Upper lobe of left lung (tissue), 6 donors: ENCODE measurements around the gene TUBD1. TPM values are rescaled to one million over a fixed set of nuclear protein-coding genes. Genes with fewer than 3 reads are reported as not detected.
A peak's percentile ranks its signal among the peaks of the same experiment; 100 is the strongest.

ENCODE experiments used
- ATAC-seq, 2 donors: fragments of 200-7000 bp; cut with Tn5 transposase; one replicate each; pipeline ENCODE4 v1.9.1; 2022; ENCODE audit warnings: mild to moderate bottlenecking in 2 of 2, moderate library complexity in 2 of 2; ENCODE audit not compliant: low FRiP score in 2 of 2
- DNase-seq, 2 donors: peaks; one replicate each; pipeline ENCODE4 v3.0.0-alpha.2; 2019 to 2020
- H3K27ac ChIP-seq, 4 donors: fragments of 200-600 bp; sonication (generic); one replicate each; pipeline ENCODE4 v1.5.1; 2016 to 2019
- H3K27me3 ChIP-seq, 4 donors: fragments of 200-600 bp; sonication (generic); one replicate each; pipeline ENCODE4 v1.5.1; 2017 to 2019
- H3K36me3 ChIP-seq, 4 donors: fragments of 200-600 bp; sonication (generic); one replicate each; pipeline ENCODE4 v1.5.1; 2016 to 2019
- H3K4me1 ChIP-seq, 4 donors: fragments of 200-600 bp; sonication (generic); one replicate each; pipeline ENCODE4 v1.5.1; 2018 to 2019
- H3K4me3 ChIP-seq, 4 donors: fragments of 200-600 bp; sonication (generic); one replicate each; pipeline ENCODE4 v1.5.1; 2017 to 2019; ENCODE audit warnings: mild to moderate bottlenecking in 2 of 4, moderate library complexity in 1 of 4
- H3K9me3 ChIP-seq, 4 donors: fragments of 200-600 bp; sonication (generic); one replicate each; pipeline ENCODE4 v1.5.1; 2018 to 2019
- CTCF ChIP-seq, 6 experiments: fragments of 450-650 bp in 4 of 6; fragments of 200-600 bp in 2 of 6; sonication (generic) in 2 of 6; IDR thresholded peaks; one replicate each; pipeline ENCODE4 v1.5.1; 2016 to 2019; ENCODE audit warnings: antibody characterized with exemption in 6 of 6
- EP300 ChIP-seq, 4 donors: sonication (generic); formaldehyde crosslinking; IDR thresholded peaks; one replicate each; pipeline ENCODE4 v1.5.1; 2017; ENCODE audit warnings: antibody characterized with exemption in 4 of 4, control low read depth in 2 of 4
- POLR2A ChIP-seq, 4 donors: fragments of 450-650 bp; IDR thresholded peaks; one replicate each; pipeline ENCODE4 v1.5.1; 2016 to 2017; ENCODE audit warnings: antibody characterized with exemption in 4 of 4, mild to moderate bottlenecking in 2 of 4
- POLR2AphosphoS5 ChIP-seq, 2 donors: sonication (generic); formaldehyde crosslinking; IDR thresholded peaks; one replicate each; pipeline ENCODE4 v1.5.1; 2017; ENCODE audit warnings: antibody characterized with exemption in 2 of 2
- WGBS, 2 donors: methylation state at CpG; one replicate each; pipeline ENCODE4 v1.1.5; 2017 to 2018; 5-methylcytosine and 5-hydroxymethylcytosine counted together
- total RNA-seq, 6 donors: library from RNA; depleted of rRNA in 4 of 6; stranded (reverse); fragments of >200 nt in 4 of 6; gene quantifications; one replicate each; pipeline versions ENCODE4 v1.1.0 to v1.2.1, GENCODE V29; 2016 to 2021
- donor health status: DM: no; HTN: no; CAD: no; lungs with moderate emphysema.
- donor health status: DM: no; HTN: yes; CAD: no; lungs with severe emphysema.

Gene TUBD1
- total RNA-seq, 6 donors from 2014 or later, result 3.1 to 52.4 (median 7.6) TPM

GRCh38 chr17:59848385-59848668, 44.4 kb downstream of the TUBD1 start:
- TF ChIP-seq EP300 (IDR thresholded peaks at IDR 0.05), result no peak
- no peak for TF ChIP-seq POLR2AphosphoS5 (IDR thresholded peaks at IDR 0.05)
- TF ChIP-seq POLR2A (IDR thresholded peaks at IDR 0.05), result no peak
- no peak for TF ChIP-seq CTCF (IDR thresholded peaks at IDR 0.05)
- DNase-seq (peak in 1 of 2 donors; percentile 21), ATAC-seq (no peak)
- peaks cover 56 to 86% (median 70%) of the 10 kb centered on the region in 4 donors for H3K4me1 ChIP-seq
- 95 to 99% methylated on average over 6 of the region's 6 CpGs for WGBS, 2 donors
- no peaks in the 10 kb centered on the region for H3K36me3 ChIP-seq
- H3K27ac ChIP-seq, result peak overlapping the region; percentile 83 to 93 (median 88)
- H3K9me3 ChIP-seq, result no peaks in the 10 kb centered on the region
- H3K27me3 ChIP-seq, result no peaks in the 10 kb centered on the region
- no peak overlapping the region for H3K4me3 ChIP-seq

GRCh38 chr17:59846394-59847165, 46.2 kb downstream of the TUBD1 start:
- Histone ChIP-seq H3K4me3 (peak overlapping the region in 1 of 4 donors; percentile 8), H3K4me1 (peaks cover 48 to 78% (median 60%) of the 10 kb centered on the region in 4 donors), H3K9me3 (no peaks in the 10 kb centered on the region), H3K27ac (peak overlapping the region; percentile 83 to 93 (median 88)), H3K27me3 (no peaks in the 10 kb centered on the region), H3K36me3 (peaks cover 0 to 10% (median 0%) of the 10 kb centered on the region in 4 donors)
- peak; percentile 52 to 73 for ATAC-seq
- DNase-seq, result peak in 1 of 2 donors; percentile 64
- TF ChIP-seq CTCF (IDR thresholded peaks at IDR 0.05) (no peak), EP300 (IDR thresholded peaks at IDR 0.05) (peak in 2 of 4 donors; percentile 10 to 59), POLR2AphosphoS5 (IDR thresholded peaks at IDR 0.05) (peak; percentile 6 to 62), POLR2A (IDR thresholded peaks at IDR 0.05) (peak in 1 of 4 donors; percentile 15)
- WGBS, 2 donors, result 36 to 37% methylated on average over 7 of the region's 7 CpGs

GRCh38 chr17:59845595-59846393, 46.9 kb downstream of the TUBD1 start:
- Histone ChIP-seq H3K4me1 (peaks cover 44 to 78% (median 60%) of the 10 kb centered on the region in 4 donors), H3K27me3 (no peaks in the 10 kb centered on the region), H3K27ac (peak overlapping the region; percentile 83 to 93 (median 88)), H3K9me3 (no peaks in the 10 kb centered on the region), H3K4me3 (peak overlapping the region in 1 of 4 donors; percentile 8), H3K36me3 (peaks cover 0 to 18% (median 0%) of the 10 kb centered on the region in 4 donors)
- WGBS, 2 donors, result 27 to 52% methylated on average over 3 of the region's 3 CpGs
- DNase-seq, result peak in 1 of 2 donors; percentile 74
- ATAC-seq, result peak; percentile 22 to 81
- TF ChIP-seq EP300 (IDR thresholded peaks at IDR 0.05) (peak in 2 of 4 donors; percentile 4 to 60), POLR2A (IDR thresholded peaks at IDR 0.05) (peak in 1 of 4 donors; percentile 41), CTCF (IDR thresholded peaks at IDR 0.05) (peak in 1 of 6 experiments; percentile 22), POLR2AphosphoS5 (IDR thresholded peaks at IDR 0.05) (peak; percentile 24 to 72)

GRCh38 chr17:59844884-59845594, 47.7 kb downstream of the TUBD1 start:
- TF ChIP-seq POLR2AphosphoS5 (IDR thresholded peaks at IDR 0.05), result peak in 1 of 2 donors; percentile 20
- no peak for TF ChIP-seq CTCF (IDR thresholded peaks at IDR 0.05)
- TF ChIP-seq EP300 (IDR thresholded peaks at IDR 0.05), result no peak
- TF ChIP-seq POLR2A (IDR thresholded peaks at IDR 0.05), result no peak
- peaks cover 0 to 25% (median 3%) of the 10 kb centered on the region in 4 donors for H3K36me3 ChIP-seq
- H3K4me1 ChIP-seq, result peaks cover 43 to 85% (median 60%) of the 10 kb centered on the region in 4 donors
- no peak overlapping the region for H3K4me3 ChIP-seq
- no peaks in the 10 kb centered on the region for H3K9me3 ChIP-seq
- DNase-seq (peak in 1 of 2 donors; percentile 20), ATAC-seq (no peak)
- H3K27me3 ChIP-seq, result no peaks in the 10 kb centered on the region
- WGBS, 2 donors, result 73 to 80% methylated on average over 3 of the region's 3 CpGs
- H3K27ac ChIP-seq, result peak overlapping the region; percentile 83 to 93 (median 88)
